ENCODE measurements around the gene TCF15.
A peak's percentile ranks its signal among the peaks of the same experiment; 100 is the strongest.
"Not testable (repeated sequence)": the region's sequence is repeated elsewhere in the genome, so short reads cannot be mapped to it uniquely, and the experiment has no call there.

Gene TCF15

DNA sequence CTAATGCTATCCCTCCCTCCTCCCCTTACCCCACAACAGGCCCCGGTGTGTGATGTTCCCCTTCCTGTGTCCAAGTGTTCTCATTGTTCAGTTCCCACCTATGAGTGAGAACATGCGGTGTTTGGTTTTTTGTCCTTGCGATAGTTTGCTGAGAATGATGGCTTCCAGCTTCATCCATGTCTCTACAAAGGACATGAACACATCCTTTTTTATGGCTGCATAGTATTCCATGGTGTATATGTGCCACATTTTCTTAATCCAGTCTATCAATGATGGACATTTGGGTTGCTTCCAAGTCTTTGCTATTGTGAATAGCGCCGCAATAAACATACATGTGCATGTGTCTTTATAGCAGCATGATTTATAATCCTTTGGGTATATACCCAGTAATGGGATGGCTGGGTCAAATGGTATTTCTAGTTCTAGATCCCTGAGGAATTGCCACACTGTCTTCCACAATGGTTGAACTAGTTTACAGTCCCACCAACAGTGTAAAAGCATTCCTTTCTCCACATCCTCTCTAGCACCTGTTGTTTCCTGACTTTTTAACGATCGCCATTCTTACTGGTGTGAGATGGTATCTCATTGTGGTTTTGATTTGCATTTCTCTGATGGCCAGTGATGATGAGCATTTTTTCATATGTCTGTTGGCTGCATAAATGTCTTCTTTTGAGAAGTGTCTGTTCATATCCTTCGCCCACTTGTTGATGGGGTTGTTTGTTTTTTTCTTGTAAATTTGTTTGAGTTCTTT, 31.0 kb downstream of the TCF15 start:
- DNase-seq (ENCODE audit: low read depth): not testable (repeated sequence)

DNA sequence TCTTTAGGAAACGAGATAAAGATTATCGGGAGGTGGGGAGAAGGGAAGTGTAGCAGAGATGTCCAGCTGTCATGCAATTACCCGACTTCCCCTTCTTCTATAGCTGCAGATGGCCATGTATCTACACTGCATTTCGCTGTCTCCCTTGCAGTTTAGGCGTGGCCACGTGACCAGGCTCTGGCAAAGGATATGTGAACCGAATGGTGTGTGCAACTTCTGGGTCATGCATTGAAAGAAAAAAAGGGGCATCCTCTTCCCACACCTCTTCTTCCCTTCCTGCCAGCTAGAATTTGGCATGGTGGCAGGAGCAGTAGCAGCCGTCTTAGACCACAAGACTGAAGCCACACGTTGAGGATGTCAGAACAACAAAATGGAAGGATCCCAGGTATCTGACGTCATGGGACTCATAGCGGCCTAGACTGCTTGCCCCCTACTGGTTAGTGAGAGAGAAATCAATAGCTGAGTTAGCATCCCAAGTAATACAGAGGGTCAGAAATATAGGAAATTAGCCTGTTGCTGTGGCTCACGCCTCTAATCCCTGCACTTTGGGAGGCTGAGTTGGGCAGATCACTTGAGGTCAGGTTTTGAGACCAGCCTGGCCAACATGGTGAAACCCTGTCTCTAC, 32.8 kb downstream of the TCF15 start:
- DNase-seq (ENCODE audit: low read depth): peak; percentile 61

DNA sequence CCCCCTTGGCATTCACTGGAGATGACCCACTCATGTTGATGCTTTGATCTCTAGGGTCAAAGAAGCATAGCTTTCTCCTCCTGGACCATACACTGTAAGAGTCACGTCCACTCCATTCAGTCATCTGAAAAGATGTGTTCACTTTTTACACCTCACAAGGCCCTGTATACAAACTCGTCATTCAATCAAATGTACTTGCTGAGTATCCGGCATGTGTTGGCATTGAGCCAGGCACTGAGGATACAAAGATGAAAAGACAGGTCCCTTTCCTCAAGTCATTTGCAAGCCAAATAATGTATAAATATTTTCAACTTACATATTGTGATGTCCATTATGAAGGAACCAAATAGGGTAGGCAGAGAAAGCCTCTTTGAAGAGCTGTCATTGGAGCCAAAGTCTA, 34.0 kb downstream of the TCF15 start:
- no peak for DNase-seq (ENCODE audit: low read depth)

DNA sequence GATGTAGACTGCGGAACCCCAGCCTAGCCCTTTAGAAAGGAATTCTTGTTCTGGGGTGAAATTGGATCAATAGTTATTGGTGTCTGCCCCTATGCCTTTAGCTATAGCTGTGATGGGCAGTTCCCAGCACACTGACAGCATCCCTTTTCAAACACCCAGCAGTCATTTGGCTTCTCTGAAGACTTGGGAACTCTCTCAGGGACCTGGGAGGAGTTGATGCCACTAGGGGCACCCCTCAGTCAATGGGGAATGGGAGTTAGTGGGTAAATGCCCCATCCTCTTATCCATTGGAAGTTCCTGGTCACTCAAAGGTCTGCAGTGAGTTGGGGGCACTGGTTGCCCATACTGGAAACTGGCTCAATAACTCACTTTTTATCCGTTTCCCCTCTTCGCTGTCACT, 34.9 kb downstream of the TCF15 start:
- DNase-seq (ENCODE audit: low read depth): no peak

DNA sequence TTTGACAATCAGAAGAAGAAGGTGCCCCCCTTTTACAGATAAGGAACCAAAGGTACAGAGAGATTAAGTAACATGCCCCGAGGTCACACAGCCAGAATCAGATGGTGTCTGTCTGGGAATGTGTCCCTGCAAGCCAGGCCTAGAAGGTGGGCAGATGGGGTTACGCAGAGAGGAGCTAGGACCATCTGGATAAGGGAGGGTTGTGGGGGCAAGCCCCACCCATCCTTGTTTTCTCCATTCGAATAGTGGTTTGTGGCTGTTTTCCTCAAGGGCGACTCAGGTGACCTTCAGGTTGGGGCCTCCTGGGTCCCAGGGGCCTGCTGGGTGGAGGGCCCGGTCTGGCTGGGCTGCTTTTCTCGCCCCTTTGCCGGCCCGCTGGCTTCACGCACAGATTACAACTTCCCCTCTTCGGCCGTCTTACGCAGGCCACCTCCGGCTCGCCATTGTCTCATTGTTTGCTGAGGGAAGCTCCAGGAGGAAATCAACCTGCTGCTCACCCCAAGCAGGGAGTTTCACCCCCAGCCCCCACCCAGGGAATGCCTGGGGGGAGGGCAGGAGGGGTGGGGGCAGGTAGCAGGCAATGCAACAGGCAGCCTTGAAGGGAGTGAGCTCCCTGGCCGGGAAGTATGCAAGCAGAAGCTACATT, 35.7 kb downstream of the TCF15 start:
- no peak for DNase-seq (ENCODE audit: low read depth)

DNA sequence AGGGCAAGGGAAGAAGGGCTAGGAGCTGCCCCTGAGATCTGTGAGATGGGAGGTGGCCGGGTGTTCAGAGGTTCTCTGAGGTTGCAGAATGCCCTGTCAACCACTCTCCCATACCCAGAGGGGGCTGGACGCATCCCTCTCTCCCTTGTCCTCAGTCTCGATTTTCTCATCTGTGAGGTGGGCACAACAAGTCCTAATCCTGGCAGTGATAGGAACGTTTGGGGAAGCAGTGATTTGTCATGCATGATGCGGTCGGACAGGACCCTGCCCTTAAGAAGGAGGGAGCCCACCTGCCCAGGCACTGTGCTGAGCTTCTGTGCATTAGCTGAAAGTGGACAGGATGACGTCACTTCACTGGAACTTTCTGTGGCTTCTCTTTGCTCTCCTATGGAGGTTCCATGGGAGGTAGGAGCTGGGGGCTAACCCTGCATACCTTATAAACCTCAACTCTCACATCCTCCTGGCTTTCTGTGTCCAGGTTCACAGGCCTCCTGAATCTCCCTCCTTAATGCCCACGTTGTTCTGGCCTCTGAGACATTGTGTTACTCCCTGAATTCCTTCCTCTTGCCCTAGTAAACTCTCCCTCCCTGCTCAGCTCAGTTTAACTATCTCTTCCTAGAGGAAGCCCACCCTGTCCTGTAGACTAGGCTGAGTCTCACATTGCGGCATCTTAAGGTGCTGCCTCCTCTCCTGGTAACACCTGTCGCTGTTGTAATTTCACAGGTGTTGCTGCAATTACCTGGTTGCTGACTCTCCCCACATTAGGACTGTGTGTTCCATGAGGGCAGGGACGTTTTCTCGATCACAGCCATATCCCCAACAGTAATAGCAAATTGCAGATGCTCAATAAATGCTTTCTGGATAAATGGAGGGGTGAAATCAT, 36.5 kb downstream of the TCF15 start:
- DNase-seq (ENCODE audit: low read depth): no peak

DNA sequence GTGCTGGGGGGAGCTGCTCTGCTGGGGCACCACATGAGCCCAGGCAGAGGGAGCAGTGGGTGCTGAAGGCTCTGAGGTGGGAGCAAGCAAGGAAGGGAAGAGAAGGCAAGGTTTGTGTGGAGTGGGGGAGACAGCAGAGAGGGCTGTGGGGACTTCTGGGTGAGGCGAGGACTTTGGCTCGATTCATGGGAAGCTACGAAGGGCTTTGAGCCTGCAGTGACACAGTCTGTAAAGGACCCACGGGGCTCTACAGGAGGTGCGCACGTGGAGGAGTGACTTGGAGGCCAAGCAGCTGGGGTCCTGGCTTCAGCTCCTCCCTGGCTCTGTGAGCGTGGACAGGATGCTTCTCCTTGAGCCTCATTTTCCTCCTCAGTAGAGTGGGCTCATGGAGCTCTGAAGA, 37.4 kb downstream of the TCF15 start:
- no peak for DNase-seq (ENCODE audit: low read depth)

DNA sequence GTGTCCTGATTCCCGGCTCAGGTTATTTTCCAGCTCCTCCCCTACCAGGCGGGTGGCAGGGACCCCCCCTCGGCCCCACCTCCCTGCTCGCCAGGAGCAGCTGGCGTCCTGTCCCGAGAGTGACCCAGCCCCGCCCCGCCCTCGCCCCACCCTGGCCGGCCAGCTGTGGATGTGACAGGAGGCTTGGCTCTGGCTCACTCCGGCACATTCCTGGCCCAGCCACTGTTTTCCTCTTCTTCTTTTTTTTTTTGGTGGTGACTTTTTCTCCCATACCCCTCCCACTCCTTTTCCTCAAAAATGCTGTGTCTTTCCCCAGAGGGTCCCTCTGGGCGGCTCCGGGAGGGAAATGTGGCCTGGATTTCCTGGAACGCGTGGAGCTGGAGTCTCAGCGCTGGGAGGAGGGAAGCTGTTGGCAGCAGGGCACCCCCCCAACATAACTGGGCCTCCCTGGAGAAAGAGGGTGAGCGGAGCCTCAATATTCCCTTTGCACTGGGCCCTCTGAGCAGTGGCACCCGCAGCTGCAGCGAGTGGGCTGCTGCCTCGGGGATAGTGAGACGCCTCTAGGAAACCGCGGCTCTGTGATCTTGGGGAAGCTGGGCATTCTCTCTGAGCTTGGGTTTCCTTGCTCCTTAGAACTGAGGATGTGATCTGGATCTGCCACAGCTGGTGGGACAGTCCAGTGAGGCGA, 38.2 kb downstream of the TCF15 start:
- DNase-seq (ENCODE audit: low read depth): no peak

DNA sequence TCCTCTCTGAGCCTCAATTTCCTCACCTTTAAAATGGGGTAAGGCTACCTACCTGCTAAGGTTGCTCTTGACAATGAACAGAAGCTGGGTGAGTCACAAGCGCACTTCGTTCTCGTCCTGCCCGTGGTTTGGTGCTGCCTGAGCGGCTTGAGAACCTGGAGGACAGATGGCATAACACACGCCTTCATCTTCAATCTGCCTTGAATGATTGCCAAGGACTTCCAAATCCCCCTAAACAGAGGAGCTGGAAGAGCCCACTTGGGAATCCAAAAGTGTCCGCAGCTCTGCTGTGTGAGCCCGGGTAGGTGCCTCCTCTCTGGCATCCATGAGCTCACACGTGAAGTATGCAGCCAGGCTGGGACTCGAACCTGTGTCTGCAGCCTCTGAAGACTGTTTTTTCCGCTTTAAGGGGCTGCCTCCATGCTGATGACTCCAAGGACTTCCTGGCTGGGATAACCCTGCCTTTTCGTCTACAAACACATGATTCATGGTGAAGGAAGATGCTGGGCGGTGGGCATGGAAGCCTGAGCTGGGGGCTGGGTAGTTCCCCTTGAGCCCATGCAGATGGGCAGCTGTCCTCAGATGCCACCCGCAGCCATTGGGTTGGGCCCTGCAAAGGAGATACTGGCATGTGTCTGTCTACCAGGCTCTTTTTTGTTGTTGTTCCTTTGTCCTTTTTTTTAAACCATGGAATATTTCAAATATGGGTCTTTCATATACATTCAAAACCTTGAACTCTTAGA, 41.3 kb downstream of the TCF15 start:
- peak; percentile 10 for DNase-seq (ENCODE audit: low read depth)

DNA sequence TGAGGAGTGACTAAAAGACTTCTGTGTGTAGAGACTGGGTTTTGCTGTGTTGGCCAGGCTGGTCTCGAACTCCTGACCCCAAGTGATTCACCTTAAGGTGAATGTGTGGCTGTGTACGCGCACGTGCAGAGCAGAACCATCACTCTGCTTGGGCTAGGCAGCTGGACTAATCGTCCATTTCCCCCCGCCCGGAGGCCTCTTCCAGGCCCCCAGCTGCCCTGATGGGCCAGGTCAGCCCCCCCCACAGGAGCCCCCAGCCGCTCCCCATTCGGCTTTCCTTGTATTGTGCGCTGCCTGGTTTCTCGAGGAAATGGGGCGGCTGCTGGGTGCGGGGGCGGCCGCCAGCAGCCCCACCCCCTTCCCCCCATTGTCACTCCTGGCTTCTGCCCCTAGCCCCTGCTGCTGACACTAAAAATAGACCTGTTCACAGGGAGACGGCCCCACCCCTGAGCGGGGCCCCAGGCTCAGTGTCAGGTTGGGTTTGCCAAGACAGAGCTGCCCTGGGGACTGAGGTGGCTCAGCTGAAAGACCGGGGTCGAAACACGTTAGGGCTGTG, 41.9 kb downstream of the TCF15 start:
- DNase-seq (ENCODE audit: low read depth): no peak

DNA sequence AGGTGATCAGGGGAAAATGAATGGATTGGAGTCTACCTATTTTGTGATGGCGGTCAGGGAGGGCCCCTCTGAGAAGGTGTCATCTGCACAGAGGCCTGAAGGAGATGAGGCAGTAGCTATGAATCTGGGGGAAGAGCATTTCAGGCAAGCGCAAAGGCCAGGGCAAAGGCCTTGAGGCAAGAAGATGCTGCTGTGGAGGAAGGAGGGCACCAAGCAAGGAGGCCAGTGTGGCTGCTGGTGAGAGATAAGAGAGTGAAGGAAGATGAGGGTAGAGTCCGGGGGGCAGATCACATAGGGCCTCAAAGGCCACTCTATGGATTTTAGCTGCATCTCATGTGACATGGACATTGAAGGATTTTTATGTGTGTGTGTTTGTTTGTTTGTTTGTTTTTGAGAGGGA, 45.9 kb downstream of the TCF15 start:
- no peak for DNase-seq (ENCODE audit: low read depth)

DNA sequence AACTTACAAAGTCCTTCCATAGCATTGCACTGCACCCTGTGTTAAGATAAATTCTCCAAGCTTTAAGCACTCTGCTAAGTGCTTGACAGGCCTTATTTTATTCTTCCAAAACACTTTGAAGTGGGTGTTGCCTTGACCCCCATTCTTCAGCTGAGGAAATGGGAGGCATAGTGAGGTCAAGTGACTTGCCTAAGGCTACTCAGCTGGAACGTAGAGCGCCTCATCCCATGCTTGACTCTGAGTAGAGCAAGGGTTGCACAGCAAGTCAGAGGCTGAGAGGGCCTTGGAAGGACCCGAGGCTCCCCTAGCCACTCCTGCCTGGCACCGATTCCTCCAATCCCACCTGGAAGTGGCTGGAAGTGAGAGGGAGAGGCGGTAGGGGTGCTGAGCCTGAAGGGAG, 46.9 kb downstream of the TCF15 start:
- no peak for DNase-seq (ENCODE audit: low read depth)

DNA sequence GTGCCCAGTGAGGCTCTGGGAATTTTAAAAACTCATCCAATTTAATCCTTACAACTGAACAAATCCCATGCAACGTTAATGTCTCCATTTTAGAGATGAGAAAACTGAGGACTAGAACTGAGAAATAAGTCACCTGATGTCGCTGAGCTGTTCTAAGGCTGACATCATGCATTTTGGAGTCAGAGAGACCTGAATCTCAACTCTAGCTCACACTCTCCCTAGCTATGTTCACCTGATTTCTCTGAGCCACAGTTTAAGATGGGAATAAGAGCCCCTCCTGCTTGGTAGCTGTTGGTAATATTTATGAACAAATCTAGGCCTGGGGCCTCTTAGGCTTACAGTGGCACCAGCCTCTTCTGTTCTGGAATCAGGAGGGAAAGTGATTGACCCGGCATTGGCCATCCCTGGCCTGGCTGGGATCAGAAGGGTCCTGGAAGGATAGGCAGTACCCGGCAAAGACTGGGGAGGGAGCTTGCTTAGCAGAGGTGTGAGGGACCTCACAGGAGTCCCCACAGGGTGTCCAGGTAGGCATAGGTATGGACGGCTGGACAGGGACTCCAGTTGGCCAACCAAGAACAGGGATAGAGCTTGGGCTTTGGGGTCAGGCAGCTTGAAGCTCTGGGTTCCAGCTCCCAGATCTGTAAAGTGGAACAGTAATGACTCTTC, 47.7 kb downstream of the TCF15 start:
- no peak for DNase-seq (ENCODE audit: low read depth)

DNA sequence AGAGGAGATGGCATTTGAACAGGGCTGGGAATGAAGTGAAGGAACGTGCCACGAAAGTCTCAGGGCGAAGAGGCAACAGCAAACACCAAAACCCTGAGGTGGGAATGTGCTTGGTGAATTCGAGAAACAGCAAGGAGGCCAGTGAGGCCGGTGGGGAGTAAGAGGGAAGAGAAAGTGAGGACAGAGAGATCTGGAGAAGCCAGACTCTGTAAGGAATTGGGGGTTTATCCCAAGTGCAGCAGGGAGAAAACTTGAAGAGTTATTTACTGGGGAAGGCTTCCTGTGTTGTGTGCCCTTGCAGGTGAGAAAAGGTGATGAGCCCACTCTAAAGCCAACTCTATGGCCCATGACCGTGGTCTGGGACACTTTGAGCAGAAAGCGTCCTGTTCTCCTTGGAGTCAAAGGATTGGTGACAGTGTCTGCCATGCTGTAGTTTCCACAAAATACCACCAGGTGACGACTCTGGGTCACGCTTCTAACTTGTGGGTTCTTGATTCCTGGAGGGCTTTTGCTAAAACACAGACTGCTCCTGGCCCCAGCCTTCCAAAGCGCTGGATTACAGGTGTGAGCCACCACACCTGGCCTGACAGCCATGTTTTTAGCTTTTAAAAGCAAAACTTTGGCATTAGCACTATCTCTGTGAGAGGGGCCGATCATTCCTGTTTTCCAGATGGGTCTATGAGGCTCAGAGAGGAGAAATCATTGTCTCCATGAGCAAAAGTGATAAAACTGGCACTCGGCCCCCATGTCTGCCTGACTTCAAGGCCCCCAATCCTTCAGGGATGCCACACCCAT, 48.5 kb downstream of the TCF15 start:
- peak; percentile 72 for DNase-seq (ENCODE audit: low read depth)

DNA sequence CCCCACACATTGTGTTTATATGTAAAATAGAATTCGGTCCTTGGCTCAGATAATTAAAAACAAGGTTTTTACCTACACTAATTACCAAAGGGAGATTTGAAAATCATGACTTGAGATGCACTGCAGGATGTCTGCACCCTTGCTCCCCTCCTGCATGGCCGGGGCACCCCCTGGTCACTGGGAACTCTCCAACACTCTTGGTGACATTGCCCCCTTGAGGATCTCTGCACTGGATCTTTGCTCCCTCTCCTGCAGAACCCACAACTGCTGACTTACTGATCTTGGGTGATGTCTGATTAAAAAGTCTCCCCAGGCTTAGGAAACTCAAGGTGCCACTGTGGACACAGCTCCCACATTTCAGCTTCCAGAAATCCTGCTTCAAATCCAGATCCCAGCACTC, 49.4 kb downstream of the TCF15 start:
- DNase-seq (ENCODE audit: low read depth): no peak

DNA sequence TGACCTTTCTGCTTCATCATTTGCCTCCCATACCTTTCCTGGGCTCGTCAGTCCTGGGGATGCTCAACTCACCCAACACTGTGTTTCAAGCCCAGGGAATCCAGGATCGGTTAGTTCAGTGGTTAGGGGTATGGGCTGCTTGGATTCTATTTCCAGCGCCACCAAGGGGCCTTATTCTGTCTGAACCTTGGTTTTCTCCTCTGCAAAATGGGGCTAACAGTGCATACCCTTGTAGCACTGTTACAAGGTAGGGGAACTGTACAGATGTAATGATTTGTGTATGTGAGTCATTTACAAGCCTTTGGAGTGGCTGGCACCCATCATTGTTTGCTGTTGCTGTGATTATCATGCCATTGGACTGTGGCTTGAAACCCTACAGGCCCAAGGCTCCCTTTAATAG, 52.0 kb downstream of the TCF15 start:
- DNase-seq (ENCODE audit: low read depth): no peak

DNA sequence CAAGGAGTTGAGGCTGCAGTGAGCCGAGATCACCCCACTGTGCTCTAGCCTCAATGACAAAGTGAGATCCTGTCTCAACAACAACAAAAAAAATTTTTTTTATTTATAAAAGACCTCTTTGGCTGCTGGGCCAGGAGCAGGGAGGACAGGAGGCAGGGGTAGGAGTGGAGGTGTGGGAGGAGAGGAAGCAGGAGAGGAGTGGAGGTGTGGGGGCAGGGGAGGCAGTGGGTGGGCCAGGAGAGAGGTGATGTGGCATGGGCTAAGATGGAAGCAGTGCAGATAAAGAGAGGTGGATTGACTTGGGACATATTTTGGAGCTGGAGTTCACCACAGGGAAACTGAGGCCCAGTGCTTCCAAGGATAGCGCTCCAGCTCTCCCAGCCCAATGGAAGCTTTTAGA, 53.1 kb downstream of the TCF15 start:
- DNase-seq (ENCODE audit: low read depth): no peak

DNA sequence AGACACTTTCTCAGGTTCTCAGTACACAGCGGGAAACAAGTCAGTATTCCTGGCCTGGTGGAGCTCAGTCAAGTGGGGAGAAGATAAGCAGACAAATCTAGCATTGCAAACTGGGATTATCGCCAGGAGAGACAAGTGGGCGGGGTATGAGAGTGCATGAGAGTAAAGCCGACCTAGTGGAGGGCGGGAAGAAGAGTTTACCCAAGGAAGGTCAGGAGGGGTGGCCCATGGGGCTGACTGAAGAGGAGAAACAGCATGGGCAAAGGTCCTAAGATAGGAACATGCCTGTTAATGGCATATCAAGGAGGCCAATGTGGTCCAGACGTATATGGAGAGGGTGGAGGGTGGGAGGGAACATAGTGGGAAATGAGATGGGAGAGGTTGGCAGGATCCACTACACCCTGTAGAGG, 54.1 kb downstream of the TCF15 start:
- DNase-seq (ENCODE audit: low read depth): no peak

Data from ELR (cell line).